ENCODE data around the gene EXOC2. TPM values are rescaled to one million over a fixed set of nuclear protein-coding genes. Genes with fewer than 3 reads are reported as not detected.

Gene EXOC2
- total and polyA plus RNA-seq, 7 donors, result 5.4 to 23.2 (median 15.3) TPM

GRCh38 chr6:711925-712324, 19.0 kb upstream of the EXOC2 start:
- Histone ChIP-seq H3K4me1 (peaks cover 0 to 11% (median 7%) of the 10 kb centered on the region in 4 donors), H3K9me3 (no peaks in the 10 kb centered on the region), H3K27ac (peak overlapping the region; percentile 91 to 97 (median 94)), H3K36me3 (no peaks in the 10 kb centered on the region), H3K27me3 (no peaks in the 10 kb centered on the region), H3K4me3 (peak overlapping the region in 3 of 4 donors; percentile 61 to 83 (median 61))
- no peak for DNase-seq
- no peak for TF ChIP-seq EP300 (IDR thresholded peaks at IDR 0.05)
- TF ChIP-seq POLR2AphosphoS5 (IDR thresholded peaks at IDR 0.05), result no peak
- no peak for TF ChIP-seq CTCF (IDR thresholded peaks at IDR 0.05)
- no peak for TF ChIP-seq POLR2A (IDR thresholded peaks at IDR 0.05)
- intact Hi-C loops (cut with DNase I), result loop anchor here (2.0 to 5.0 kb wide), 2 partner anchors 19 to 675 kb away; partner anchors contain the start of genes EXOC2 and FOXF2

DNA sequence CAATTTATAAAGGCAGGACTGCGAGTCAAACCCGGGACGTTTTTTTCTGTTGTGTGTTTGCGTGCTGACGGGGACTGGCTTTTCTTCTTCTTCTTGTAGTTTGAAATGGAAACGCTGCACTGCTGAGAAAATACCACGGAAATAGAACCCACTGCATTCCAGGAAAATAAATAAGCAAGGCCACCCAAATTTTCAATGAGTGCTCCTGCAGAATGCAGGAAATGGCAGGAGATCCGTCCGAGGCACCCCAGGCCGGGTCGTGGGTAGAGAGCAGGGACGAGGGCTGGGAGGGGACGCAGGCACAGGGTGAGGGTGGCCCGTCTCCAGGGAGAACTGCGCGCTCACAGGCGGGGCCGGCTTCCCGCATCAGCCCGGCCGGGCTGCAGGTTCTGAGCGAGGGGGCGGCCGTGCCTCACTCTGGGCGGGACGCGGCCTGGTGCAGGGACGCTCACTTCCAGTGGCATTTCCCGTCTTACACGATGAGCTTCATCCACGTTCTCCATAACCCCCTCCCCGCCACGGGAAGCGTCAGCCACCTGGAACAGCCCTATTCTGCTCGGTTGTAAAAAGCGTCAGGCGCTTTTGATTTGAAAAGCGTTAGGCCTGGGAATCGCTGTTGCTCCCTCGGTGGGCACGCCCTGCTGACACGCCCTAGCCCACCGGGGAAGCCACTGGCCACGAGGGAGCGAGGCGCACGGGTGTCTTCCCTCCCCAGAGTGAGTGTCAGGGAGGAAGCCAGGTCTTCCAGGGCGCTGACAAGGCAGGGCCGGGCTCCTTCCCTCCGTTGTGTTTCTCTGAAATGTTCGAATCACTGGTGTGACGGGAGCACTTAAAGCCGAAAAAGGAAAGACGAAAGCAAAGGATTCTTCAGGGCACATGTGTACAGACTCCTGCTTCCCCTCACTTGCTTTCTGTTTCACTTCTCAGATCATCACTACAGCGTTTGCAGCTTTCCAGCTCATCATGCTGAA, 17.9 kb upstream of the EXOC2 start:
- TF ChIP-seq POLR2A (IDR thresholded peaks at IDR 0.05) (peak; percentile 56 to 58), POLR2AphosphoS5 (IDR thresholded peaks at IDR 0.05) (peak; percentile 90 to 93 (median 92)), EP300 (IDR thresholded peaks at IDR 0.05) (peak in 1 of 4 donors; percentile 16), CTCF (IDR thresholded peaks at IDR 0.05) (no peak)
- H3K4me3 ChIP-seq, result peak overlapping the region; percentile 50 to 83 (median 61)
- intact Hi-C loops (cut with DNase I), result loop anchor here (2.0 to 5.0 kb wide), 2 partner anchors 18 to 676 kb away; partner anchors contain the start of genes EXOC2 and FOXF2
- H3K27ac ChIP-seq, result peak overlapping the region; percentile 91 to 97 (median 94)
- no peaks in the 10 kb centered on the region for H3K9me3 ChIP-seq
- no peaks in the 10 kb centered on the region for H3K27me3 ChIP-seq
- peaks cover 0 to 10% (median 7%) of the 10 kb centered on the region in 4 donors for H3K4me1 ChIP-seq
- peak; percentile 81 for DNase-seq
- H3K36me3 ChIP-seq, result no peaks in the 10 kb centered on the region
- WGBS, 2 donors, result 0% methylated on average over 55 of the region's 55 CpGs

DNA sequence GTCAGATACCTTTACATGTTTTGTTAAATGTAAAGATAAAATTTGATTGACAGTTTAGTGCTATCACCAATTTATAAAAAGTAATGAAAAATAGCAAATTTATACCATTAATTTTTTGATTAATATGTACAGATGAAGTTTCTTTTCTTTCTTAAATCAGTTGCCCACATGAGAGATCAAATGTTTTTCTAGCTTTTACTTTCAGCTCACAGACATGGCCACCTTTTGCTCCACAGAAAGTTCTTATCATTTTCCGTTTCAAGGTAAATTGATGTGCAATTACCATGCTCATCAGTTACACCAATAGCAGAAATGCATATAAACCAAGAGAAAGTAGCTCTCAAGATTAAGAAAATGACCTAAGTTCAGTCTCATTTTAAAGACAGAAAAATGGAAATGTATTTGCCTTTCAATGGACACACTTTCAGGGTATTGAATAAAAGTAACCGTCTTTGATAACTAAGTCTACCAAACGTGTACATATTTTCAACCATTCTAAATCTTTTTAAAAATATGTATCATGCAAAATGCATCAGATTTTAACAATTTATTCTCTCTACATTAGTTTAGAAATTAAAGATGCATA, 16.6 kb upstream of the EXOC2 start:
- Histone ChIP-seq H3K27me3 (no peaks in the 10 kb centered on the region), H3K36me3 (no peaks in the 10 kb centered on the region), H3K27ac (peak overlapping the region; percentile 91 to 97 (median 94)), H3K4me1 (peaks cover 0 to 10% (median 6%) of the 10 kb centered on the region in 4 donors), H3K4me3 (peak overlapping the region in 2 of 4 donors; percentile 61), H3K9me3 (no peaks in the 10 kb centered on the region)
- no peak for DNase-seq
- 73 to 82% methylated on average over 3 of the region's 3 CpGs for WGBS, 2 donors
- TF ChIP-seq EP300 (IDR thresholded peaks at IDR 0.05) (no peak), POLR2A (IDR thresholded peaks at IDR 0.05) (no peak), CTCF (IDR thresholded peaks at IDR 0.05) (no peak), POLR2AphosphoS5 (IDR thresholded peaks at IDR 0.05) (no peak)
- intact Hi-C loops (cut with DNase I), result loop anchor here (2.0 to 5.0 kb wide), 2 partner anchors 17 to 678 kb away; partner anchors contain the start of genes EXOC2 and FOXF2

DNA sequence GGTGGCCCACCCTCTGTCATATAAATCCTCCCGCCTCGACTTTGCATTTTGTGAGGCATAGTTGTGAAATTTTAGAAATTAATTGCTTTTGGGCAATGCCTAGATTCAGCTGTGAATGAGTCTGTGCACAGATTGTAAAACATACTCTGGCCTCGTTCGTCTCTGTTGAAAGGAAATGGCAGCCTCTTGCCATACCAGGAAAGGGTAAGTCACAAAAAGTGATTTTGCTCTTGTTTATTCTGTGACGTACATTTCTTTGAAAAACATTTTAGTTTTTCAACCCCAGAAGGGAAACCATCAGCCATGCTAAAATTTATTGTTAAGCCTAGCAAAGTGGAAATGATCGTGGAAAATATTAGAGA, 15.3 kb upstream of the EXOC2 start:
- WGBS, 2 donors, result 45 to 72% methylated on average over 6 of the region's 6 CpGs
- DNase-seq, result no peak
- Histone ChIP-seq H3K4me3 (no peak overlapping the region), H3K4me1 (peaks cover 0 to 10% (median 6%) of the 10 kb centered on the region in 4 donors), H3K9me3 (no peaks in the 10 kb centered on the region), H3K27me3 (no peaks in the 10 kb centered on the region), H3K36me3 (no peaks in the 10 kb centered on the region), H3K27ac (peak overlapping the region in 1 of 4 donors; percentile 19)
- intact Hi-C loops (cut with DNase I), result no loop called here
- TF ChIP-seq POLR2A (IDR thresholded peaks at IDR 0.05), result no peak
- TF ChIP-seq CTCF (IDR thresholded peaks at IDR 0.05), result no peak
- no peak for TF ChIP-seq EP300 (IDR thresholded peaks at IDR 0.05)
- TF ChIP-seq POLR2AphosphoS5 (IDR thresholded peaks at IDR 0.05), result no peak
